Breast epithelium (tissue), 4 donors: ENCODE data around the gene OR51V1. TPM values are rescaled to one million over a fixed set of nuclear protein-coding genes. Genes with fewer than 3 reads are reported as not detected.

Experiments
- DNase-seq, 2 donors: peaks; one replicate each; pipeline ENCODE4 v3.0.0-alpha.2; 2019; ENCODE audit warnings: low spot score in 2 of 2
- H3K27ac ChIP-seq, 2 donors: fragments of 200-600 bp; sonication (generic) in 1 of 2; one replicate each; pipeline ENCODE4 v1.5.1; 2016 to 2019; ENCODE audit warnings: mild to moderate bottlenecking in 1 of 2
- H3K27me3 ChIP-seq, 2 donors: fragments of 200-600 bp; sonication (generic) in 1 of 2; one replicate each; pipeline versions ENCODE4 v1.5.1 to v1.6.0; 2017 to 2019; ENCODE audit warnings: control low read depth in 1 of 2, mild to moderate bottlenecking in 1 of 2
- H3K36me3 ChIP-seq: fragments of 200-600 bp; one replicate; pipeline ENCODE4 v1.5.1; 2019
- H3K4me1 ChIP-seq, 2 donors: fragments of 200-600 bp; sonication (generic); one replicate each; pipeline ENCODE4 v1.5.1; 2016 to 2019; ENCODE audit warnings: control low read depth in 1 of 2
- H3K4me3 ChIP-seq, 3 donors: fragments of 200-600 bp; sonication (generic); 1 replicate in 2 of 3; 2 replicates in 1 of 3; pipeline ENCODE4 v1.5.1; 2016 to 2019; ENCODE audit warnings: mild to moderate bottlenecking in 3 of 3, moderate library complexity in 2 of 3
- H3K9me3 ChIP-seq, 2 donors: fragments of 200-600 bp; sonication (generic) in 1 of 2; one replicate each; pipeline ENCODE4 v1.5.1; 2016 to 2019; ENCODE audit warnings: control low read depth in 1 of 2
- POLR2A ChIP-seq: fragments of 450-650 bp; IDR thresholded peaks from one replicate; pipeline ENCODE4 v1.6.1; 2016; ENCODE audit warnings: antibody characterized with exemption, mild to moderate bottlenecking, moderate library complexity
- POLR2AphosphoS5 ChIP-seq, 3 donors: sonication (generic); formaldehyde crosslinking; IDR thresholded peaks; one replicate each; pipeline ENCODE4 v1.6.1; 2017; ENCODE audit warnings: antibody characterized with exemption in 3 of 3
- intact Hi-C: fragments of 100-400 bp; cut with DNase I; formaldehyde crosslinking; loops from one replicate; pipeline ENCODE4 v1.15.1; 2023; ENCODE audit warnings: low total_unique reads
- total RNA-seq, 3 donors: library from RNA; depleted of rRNA; stranded (reverse); fragments of >200 nt; gene quantifications; one replicate each; pipeline ENCODE4 v1.1.0, GENCODE V29; 2016
- TF ChIP-seq, protein P1 (sequence below), 3 donors: fragments of 450-650 bp; IDR thresholded peaks; one replicate each; pipeline ENCODE4 v1.5.1; 2016 to 2017; ENCODE audit warnings: antibody characterized with exemption in 3 of 3, mild to moderate bottlenecking in 3 of 3, moderate library complexity in 3 of 3

OR51V1 gene
- total RNA-seq, 3 donors from 2014 or later: not detected

DNA sequence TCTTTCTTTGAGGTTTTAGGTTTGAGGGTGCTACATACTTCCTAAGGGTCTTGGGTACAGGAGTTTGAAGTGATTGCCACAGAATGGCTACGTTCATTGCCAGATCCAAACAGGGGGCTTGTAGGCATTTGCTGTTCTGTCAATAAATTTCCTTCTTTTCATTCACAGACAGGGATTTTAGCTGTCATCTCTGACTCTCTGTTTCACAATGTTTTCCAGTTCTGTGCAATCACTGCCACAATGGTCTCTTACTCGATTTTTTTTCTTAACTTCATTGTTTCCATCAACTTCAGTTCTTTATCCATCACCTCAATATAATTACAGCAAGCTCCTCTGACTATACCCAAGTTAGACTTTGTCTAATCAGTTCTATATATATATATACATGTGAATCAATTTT lies 40.0 kb upstream of the OR51V1 start:
- DNase-seq: no peak
- Histone ChIP-seq H3K27ac (no peak overlapping the region), H3K4me1 (no peaks in the 10 kb centered on the region), H3K4me3 (no peak overlapping the region), H3K9me3 (no peaks in the 10 kb centered on the region), H3K27me3 (no peaks in the 10 kb centered on the region), H3K36me3 (no peaks in the 10 kb centered on the region)
- TF ChIP-seq, protein P1, sequence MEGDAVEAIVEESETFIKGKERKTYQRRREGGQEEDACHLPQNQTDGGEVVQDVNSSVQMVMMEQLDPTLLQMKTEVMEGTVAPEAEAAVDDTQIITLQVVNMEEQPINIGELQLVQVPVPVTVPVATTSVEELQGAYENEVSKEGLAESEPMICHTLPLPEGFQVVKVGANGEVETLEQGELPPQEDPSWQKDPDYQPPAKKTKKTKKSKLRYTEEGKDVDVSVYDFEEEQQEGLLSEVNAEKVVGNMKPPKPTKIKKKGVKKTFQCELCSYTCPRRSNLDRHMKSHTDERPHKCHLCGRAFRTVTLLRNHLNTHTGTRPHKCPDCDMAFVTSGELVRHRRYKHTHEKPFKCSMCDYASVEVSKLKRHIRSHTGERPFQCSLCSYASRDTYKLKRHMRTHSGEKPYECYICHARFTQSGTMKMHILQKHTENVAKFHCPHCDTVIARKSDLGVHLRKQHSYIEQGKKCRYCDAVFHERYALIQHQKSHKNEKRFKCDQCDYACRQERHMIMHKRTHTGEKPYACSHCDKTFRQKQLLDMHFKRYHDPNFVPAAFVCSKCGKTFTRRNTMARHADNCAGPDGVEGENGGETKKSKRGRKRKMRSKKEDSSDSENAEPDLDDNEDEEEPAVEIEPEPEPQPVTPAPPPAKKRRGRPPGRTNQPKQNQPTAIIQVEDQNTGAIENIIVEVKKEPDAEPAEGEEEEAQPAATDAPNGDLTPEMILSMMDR (IDR thresholded peaks at IDR 0.05): no peak
- TF ChIP-seq POLR2A (no peak), POLR2AphosphoS5 (IDR thresholded peaks at IDR 0.05) (no peak)
- intact Hi-C loops: no loop called here

GRCh38 chr11:5240056-5240455 lies 39.6 kb upstream of the OR51V1 start:
- TF ChIP-seq POLR2A (no peak), POLR2AphosphoS5 (IDR thresholded peaks at IDR 0.05) (no peak)
- TF ChIP-seq, protein P1 (IDR thresholded peaks at IDR 0.05): no peak
- Histone ChIP-seq H3K4me1 (no peaks in the 10 kb centered on the region), H3K4me3 (no peak overlapping the region), H3K9me3 (no peaks in the 10 kb centered on the region), H3K27ac (no peak overlapping the region), H3K27me3 (no peaks in the 10 kb centered on the region), H3K36me3 (no peaks in the 10 kb centered on the region)
- DNase-seq: no peak
- intact Hi-C loops: no loop called here

DNA sequence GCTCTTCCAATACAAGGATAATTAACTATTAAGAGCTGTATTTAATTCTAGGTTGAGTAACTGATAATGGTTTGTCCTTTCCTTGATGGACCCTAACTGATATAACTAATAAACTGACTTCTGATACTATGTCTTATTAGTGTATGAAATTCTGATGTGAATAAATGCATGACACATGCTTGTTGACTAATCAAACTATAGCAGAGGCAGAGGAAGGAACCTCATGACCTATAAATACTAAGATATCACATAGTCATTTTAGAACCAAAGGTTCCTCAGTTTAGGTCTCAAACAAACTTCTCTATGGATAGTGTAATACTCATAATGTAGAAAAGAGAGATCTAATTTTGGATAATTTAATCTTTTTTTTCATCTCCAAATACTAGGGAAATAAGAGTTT lies 38.6 kb upstream of the OR51V1 start:
- Histone ChIP-seq H3K4me1 (no peaks in the 10 kb centered on the region), H3K27ac (no peak overlapping the region), H3K27me3 (no peaks in the 10 kb centered on the region), H3K36me3 (no peaks in the 10 kb centered on the region), H3K9me3 (no peaks in the 10 kb centered on the region), H3K4me3 (no peak overlapping the region)
- TF ChIP-seq POLR2AphosphoS5 (IDR thresholded peaks at IDR 0.05) (no peak), POLR2A (no peak)
- TF ChIP-seq, protein P1 (IDR thresholded peaks at IDR 0.05): no peak
- DNase-seq: no peak
- intact Hi-C loops: no loop called here

GRCh38 chr11:5238486-5238885 lies 38.0 kb upstream of the OR51V1 start:
- Histone ChIP-seq H3K36me3 (no peaks in the 10 kb centered on the region), H3K27ac (no peak overlapping the region), H3K9me3 (no peaks in the 10 kb centered on the region), H3K4me1 (no peaks in the 10 kb centered on the region), H3K27me3 (no peaks in the 10 kb centered on the region), H3K4me3 (no peak overlapping the region)
- intact Hi-C loops: no loop called here
- no peak for TF ChIP-seq POLR2AphosphoS5 (IDR thresholded peaks at IDR 0.05)
- TF ChIP-seq, protein P1 (IDR thresholded peaks at IDR 0.05): no peak
- no peak for DNase-seq

DNA sequence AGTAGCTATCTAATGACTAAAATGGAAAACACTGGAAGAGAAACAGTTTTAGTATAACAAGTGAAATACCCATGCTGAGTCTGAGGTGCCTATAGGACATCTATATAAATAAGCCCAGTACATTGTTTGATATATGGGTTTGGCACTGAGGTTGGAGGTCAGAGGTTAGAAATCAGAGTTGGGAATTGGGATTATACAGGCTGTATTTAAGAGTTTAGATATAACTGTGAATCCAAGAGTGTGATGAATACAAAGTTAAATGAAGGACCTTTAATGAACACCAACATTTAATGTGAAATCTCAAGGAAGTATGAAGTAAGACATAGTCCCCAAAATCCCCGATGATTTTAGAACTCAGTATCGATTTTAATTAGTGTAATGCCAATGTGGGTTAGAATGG lies 36.9 kb upstream of the OR51V1 start:
- intact Hi-C loops: no loop called here
- Histone ChIP-seq H3K36me3 (no peaks in the 10 kb centered on the region), H3K4me1 (no peaks in the 10 kb centered on the region), H3K9me3 (no peaks in the 10 kb centered on the region), H3K27me3 (no peaks in the 10 kb centered on the region), H3K27ac (no peak overlapping the region), H3K4me3 (no peak overlapping the region)
- TF ChIP-seq POLR2AphosphoS5 (IDR thresholded peaks at IDR 0.05) (no peak), POLR2A (no peak)
- TF ChIP-seq, protein P1 (IDR thresholded peaks at IDR 0.05): no peak
- DNase-seq: no peak
